HG03045 (cell line): ENCODE measurements around the gene HMCN1.
A peak's percentile ranks its signal among the peaks of the same experiment; 100 is the strongest.
"Not testable (repeated sequence)": the region's sequence is repeated elsewhere in the genome, so short reads cannot be mapped to it uniquely, and the experiment has no call there.

ENCODE experiments used
- ATAC-seq: cut with Tn5 transposase; IDR thresholded peaks from one replicate; pipeline ENCODE4 v1.9.1; 2021; ENCODE audit warnings: mild to moderate bottlenecking, moderate library complexity; ENCODE audit not compliant: unreplicated experiment

Gene HMCN1

DNA sequence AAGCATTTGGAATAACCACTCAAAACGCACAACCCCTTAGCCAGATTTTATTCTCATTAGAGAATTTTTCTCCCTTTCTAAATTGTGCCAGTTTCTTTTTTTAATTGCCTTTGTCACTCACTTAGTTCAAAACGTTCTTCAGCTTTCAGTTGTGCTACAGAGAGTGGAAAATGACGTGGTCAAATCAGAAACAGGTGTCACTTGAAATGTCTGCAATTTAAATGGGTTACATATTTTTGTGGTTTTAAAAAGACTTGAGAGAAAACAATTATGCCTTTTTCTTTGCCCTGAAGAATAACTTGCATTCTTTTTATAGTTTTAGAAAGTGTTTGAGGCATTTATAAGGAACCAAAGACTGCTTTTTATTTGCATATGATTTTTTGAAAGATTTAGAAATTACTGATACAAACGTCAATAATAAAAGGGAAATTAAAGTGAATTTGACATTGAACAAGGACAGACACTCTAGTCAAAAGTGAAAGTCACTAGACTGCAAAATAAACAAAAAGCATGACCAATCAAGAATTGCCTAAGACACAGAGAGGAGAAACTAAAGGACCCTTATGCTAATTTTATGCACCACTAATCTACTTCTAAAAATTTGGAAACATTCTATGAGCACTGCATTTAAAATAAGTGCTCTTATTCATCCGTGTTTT is 449.9 kb downstream of the HMCN1 start:
- ATAC-seq: peak; percentile 34

GRCh38 chr1:186186251-186186650 is 452.1 kb downstream of the HMCN1 start:
- not testable (repeated sequence) for ATAC-seq

- ATAC-seq: peak; percentile 63
Measured at GRCh38 chr1:186187601-186188000, 453.4 kb downstream of the HMCN1 start.

DNA sequence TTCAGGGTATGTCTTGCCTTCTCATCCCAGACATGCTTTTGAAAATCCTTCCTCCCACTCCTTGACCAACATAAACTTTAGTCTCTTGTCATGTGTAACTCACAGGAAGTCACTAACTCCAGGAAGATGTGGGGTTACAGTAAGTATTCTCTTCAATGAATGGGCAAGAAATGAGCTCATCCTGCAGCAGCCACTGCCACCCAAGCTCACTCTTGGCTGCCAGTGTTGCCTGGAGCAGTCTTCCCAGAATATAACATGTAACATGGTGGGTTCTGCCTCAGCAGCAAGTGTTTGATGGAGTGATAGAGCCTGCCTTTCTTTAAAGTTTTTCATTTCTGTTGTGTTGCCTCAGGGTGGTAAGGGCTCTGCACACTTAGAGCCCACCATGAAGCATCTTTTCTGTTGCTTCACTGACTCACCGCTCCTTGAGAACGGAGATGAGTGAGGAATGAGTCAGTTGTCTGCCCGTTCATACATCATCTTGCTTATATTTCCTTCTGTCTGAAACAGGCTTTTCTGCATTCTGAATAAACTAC is 453.9 kb downstream of the HMCN1 start:
- ATAC-seq: peak; percentile 25

- no peak for ATAC-seq
Measured at GRCh38 chr1:186188736-186189135, 454.5 kb downstream of the HMCN1 start.

- no peak for ATAC-seq
Measured at GRCh38 chr1:186189156-186189555, 455.0 kb downstream of the HMCN1 start.

GRCh38 chr1:186191511-186191910 is 457.3 kb downstream of the HMCN1 start:
- ATAC-seq: no peak

GRCh38 chr1:186193224-186193623 is 459.0 kb downstream of the HMCN1 start:
- ATAC-seq: no peak

DNA sequence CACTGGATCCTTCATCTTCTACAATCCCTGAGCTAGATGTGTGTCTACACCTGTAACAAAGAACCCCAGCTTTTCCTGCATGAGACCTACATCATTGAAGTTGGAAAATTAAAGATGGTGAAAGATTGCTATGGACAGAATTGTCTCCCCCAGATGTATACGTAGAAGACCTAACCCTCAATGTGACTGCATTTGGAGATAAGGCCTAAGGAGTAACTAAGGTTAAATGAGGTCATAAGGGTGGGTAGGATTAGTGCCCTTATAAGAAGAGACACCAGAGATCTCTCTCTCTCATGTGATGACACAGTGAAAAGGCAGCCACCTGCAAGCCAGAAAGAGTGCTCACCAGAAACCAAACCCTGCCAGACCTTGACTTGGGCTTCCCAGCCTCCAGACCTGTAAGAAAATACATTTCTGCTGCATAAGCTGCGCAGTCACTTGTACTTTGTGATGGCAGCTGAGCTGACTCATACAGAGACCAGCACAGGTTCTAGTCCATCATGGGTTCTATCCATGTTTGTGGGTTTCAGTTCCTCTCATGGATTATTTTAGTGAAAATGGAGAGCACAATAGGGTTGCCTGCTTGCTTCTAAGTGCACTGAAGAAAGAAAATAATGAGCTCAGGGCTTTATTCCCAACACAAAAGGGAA is 460.0 kb downstream of the HMCN1 start:
- peak; percentile 88 for ATAC-seq

DNA sequence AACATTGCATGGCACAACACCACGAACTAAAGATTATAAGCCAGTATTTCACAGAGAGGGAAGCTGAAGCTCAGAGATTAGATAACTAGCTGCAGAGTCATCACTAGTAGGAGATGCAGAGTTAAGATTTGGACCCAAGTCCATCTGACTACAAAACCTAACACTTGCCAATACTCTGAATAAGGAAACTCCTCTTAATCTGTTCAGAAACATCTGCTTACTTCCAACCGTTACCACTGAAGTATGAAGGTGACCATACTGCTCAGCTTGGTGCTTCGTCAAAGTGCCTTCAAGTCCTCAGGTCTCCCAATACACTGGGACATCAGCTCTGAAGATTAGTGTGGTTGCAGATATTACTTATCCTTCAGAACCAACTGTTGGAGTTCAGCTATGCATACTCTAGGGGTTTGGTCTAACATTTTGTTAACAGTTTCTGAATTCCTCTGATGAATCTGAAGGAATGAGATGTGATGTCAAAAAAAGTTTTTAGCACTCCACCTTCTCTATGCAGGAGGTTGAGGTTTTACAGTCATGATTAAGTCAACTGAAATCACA is 461.3 kb downstream of the HMCN1 start:
- no peak for ATAC-seq

DNA sequence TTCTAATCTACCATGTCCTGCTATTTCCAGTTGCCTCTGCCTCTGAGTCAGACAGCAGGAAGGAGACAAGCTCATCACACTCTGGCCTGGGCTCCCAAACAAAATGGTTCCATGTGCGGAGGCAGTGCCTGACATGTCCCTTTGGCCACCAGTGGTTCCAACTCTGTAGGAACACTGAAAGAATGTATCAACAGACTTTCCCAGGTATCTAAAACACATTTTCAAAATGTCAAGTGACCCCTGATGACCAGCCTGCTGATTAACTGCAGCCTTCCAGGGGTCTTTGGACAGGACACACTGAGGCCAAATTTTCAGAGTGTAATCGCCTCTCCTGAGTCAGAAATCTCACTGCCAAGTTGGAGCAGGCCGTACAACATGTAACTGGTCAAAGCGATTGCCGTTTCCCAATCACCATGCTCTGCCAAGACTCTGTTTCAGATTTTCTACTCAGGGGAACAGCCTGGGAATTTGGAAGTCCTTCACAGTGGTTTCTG is 468.1 kb downstream of the HMCN1 start:
- ATAC-seq: no peak

GRCh38 chr1:186202776-186203175 is 468.6 kb downstream of the HMCN1 start:
- ATAC-seq: no peak

DNA sequence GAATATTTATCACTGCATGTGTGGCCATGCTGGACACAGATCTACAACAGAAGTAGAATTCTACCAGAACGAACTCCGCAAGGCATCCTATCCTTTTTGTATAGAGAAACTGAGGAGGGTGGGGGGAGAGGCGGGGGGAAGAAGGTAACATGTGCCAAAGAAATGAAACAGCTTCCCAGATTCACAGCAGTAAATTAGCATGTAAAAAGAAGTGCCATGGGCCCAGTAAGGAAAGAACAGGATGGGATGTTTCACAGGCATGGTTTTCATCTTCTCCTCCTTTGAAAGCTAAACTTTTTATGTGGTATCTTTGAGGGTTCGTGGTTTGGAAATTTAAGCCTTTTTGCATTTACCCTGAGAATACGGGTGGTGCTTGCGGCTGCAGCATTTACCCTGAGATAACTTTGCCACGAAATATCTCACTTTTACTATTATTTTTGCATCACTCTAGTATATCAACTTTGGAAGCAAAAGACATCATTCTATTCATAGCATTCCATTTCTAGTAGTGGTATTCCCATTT is 471.9 kb downstream of the HMCN1 start:
- ATAC-seq: no peak

DNA sequence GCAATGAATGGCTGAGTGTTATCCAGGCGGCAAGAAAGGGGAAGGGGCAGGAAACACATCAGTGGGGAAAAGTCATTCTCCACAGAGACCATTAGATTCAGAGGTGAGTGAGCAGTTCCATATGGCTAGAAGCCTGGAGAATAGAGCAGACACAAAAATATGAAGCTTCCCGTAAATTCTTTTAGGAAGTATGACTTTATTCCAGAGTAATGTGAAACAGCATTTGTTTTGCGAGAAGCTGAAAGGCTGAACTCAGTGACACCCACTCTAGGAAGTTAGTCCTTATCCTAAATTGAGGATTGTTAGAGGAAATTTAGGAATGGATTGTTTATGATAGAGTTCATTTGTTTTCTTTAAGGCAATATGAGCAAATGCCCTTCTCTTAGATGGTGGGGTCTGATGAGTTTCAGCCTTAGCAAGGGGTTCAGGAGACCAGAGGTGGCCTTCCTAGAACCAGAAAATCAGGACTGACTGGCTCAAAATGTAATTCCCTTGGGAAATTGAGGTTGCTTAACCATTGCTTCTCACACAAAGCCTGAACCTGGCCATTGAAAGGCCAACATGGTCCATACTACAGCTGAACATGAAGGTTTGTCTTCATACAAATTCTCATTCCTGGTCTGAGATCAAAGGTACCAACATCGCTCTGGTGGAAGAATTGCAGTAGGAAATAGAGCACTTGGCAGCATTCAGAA is 473.3 kb downstream of the HMCN1 start:
- no peak for ATAC-seq

GRCh38 chr1:186208405-186209129 is 474.4 kb downstream of the HMCN1 start:
- no peak for ATAC-seq

- no peak for ATAC-seq
Measured at GRCh38 chr1:186210258-186210657, 476.1 kb downstream of the HMCN1 start.

- not testable (repeated sequence) for ATAC-seq
Measured at GRCh38 chr1:186211583-186211982, 477.4 kb downstream of the HMCN1 start.

- peak; percentile 81 for ATAC-seq
Measured at GRCh38 chr1:186212568-186213224, 478.5 kb downstream of the HMCN1 start.

DNA sequence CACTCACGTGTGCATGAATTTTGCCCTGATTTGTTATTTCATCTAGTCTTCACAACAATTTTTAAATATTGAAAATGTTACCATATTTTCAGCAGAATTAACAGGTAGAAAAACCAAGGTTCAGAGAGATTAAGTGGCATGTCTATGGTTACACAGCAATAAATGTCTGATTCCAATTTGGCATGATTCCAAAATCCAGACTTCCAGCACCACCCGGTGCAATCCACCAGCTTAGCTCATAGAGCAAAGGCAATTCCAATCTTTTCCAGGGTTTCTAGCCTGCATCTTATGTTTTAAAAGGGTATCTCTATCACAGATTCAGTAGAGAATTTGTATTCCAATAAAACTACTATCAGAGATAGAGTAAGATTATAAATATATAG is 479.0 kb downstream of the HMCN1 start:
- no peak for ATAC-seq

DNA sequence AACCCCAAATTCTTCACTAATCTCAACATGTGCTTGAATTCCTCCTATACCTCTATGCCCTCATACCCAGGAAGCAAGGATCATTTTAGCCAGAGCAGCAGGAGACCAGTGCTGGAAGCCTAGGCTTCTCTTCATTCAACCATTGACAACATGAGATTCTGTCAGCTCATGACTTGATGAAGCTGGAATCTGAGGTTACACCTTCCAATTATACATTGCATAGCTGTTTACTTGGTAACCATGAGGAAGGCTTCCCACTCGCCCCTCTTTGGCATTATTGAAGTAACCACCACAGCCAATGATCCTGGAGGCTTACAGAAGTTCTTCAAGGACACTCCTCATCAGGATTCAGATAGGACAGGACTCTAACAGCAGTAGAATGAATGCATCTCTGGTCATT is 480.6 kb downstream of the HMCN1 start:
- ATAC-seq: no peak
